Gastroesophageal sphincter (tissue), 4 donors: ENCODE results near the gene PALD1. TPM values are rescaled to one million over a fixed set of nuclear protein-coding genes. Genes with fewer than 3 reads are reported as not detected.

ENCODE experiments used
- ATAC-seq: fragments of 150-250 bp; one replicate; pipeline ENCODE4 v1.9.1; 2016; ENCODE audit warnings: mild to moderate bottlenecking, moderate library complexity
- H3K27ac ChIP-seq, 4 donors: fragments of 200-600 bp; sonication (generic) in 3 of 4; 1 replicate in 3 of 4; 2 replicates in 1 of 4; pipeline ENCODE4 v1.5.1; 2016 to 2019
- H3K27me3 ChIP-seq: fragments of 200-600 bp; sonication (generic); one replicate; pipeline ENCODE4 v1.5.1; 2019
- H3K36me3 ChIP-seq, 2 donors: fragments of 200-600 bp; sonication (generic); one replicate each; pipeline ENCODE4 v1.5.1; 2019; ENCODE audit warnings: control low read depth in 1 of 2
- H3K4me1 ChIP-seq, 3 donors: fragments of 200-600 bp; sonication (generic); 1 replicate in 2 of 3; 2 replicates in 1 of 3; pipeline ENCODE4 v1.5.1; 2016 to 2019; ENCODE audit warnings: control low read depth in 2 of 3
- H3K4me3 ChIP-seq, 2 donors: fragments of 200-600 bp; sonication (generic); one replicate each; pipeline ENCODE4 v1.5.1; 2019; ENCODE audit warnings: mild to moderate bottlenecking in 1 of 2, moderate library complexity in 1 of 2
- H3K9me3 ChIP-seq, 3 donors: fragments of 200-600 bp; sonication (generic); one replicate each; pipeline ENCODE4 v1.5.1; 2017 to 2019; ENCODE audit warnings: control low read depth in 2 of 3
- CTCF ChIP-seq, 4 experiments: fragments of 200-600 bp in 2 of 4; fragments of 450-650 bp in 2 of 4; sonication (generic) in 1 of 4; IDR thresholded peaks; one replicate each; pipeline ENCODE4 v1.5.1; 2017 to 2019; ENCODE audit warnings: antibody characterized with exemption in 4 of 4, mild to moderate bottlenecking in 2 of 4, moderate library complexity in 2 of 4
- EP300 ChIP-seq: sonication (generic); formaldehyde crosslinking; IDR thresholded peaks from one replicate; pipeline ENCODE4 v1.6.1; 2017; ENCODE audit warnings: antibody characterized with exemption, mild to moderate bottlenecking
- POLR2A ChIP-seq, 2 donors: fragments of 450-650 bp; IDR thresholded peaks; one replicate each; pipeline ENCODE4 v1.6.1; 2017; ENCODE audit warnings: antibody characterized with exemption in 2 of 2, mild to moderate bottlenecking in 2 of 2, moderate library complexity in 1 of 2
- POLR2AphosphoS5 ChIP-seq: sonication (generic); formaldehyde crosslinking; IDR thresholded peaks from one replicate; pipeline ENCODE4 v1.6.1; 2017; ENCODE audit warnings: antibody characterized with exemption
- WGBS, 2 donors: methylation state at CpG; one replicate each; pipeline ENCODE4 v1.1.5; 2018; ENCODE audit warnings: low coverage in 1 of 2; 5-methylcytosine and 5-hydroxymethylcytosine counted together
- total RNA-seq, 4 donors: library from RNA; depleted of rRNA; stranded (reverse); fragments of >200 nt; gene quantifications; one replicate each; pipeline ENCODE4 v1.1.0, GENCODE V29; 2016

The PALD1 gene
- total RNA-seq, 4 donors from 2014 or later, result 12.5 to 19.8 (median 14.7) TPM

DNA sequence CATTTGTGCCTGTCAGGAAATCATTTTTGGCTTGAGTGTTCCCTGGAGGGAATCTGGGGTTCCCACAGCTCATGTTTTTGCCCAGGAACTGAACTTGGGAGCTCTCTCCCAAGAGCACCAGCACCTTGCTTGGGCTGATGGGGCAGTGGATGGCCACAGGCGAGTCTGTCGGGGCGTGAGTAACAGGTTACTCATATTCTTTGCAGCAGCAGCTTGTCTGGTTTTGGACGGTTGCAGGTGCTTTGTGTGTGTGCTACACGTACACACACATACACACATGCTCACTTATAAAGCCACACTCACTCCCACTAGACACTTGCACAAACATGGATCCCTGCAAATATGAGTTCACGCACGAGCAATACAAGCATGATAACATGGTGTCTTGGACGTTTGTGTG is 2.9 kb upstream of the PALD1 start:
- Histone ChIP-seq H3K27me3 (no peaks in the 10 kb centered on the region), H3K36me3 (no peaks in the 10 kb centered on the region), H3K4me3 (no peak overlapping the region), H3K27ac (no peak overlapping the region), H3K9me3 (no peaks in the 10 kb centered on the region), H3K4me1 (peaks cover 0 to 33% (median 10%) of the 10 kb centered on the region in 3 donors)
- TF ChIP-seq CTCF (IDR thresholded peaks at IDR 0.05) (no peak), POLR2AphosphoS5 (no peak), POLR2A (IDR thresholded peaks at IDR 0.05) (no peak), EP300 (no peak)
- no peak for ATAC-seq
- WGBS, 2 donors, result 91% methylated on average over 4 of the region's 8 CpGs; no CpG with 5 or more reads in 1 of the 2 donors

GRCh38 chr10:70476249-70477035 is 2.1 kb upstream of the PALD1 start:
- Histone ChIP-seq H3K4me3 (no peak overlapping the region), H3K27ac (no peak overlapping the region), H3K4me1 (peaks cover 0 to 41% (median 10%) of the 10 kb centered on the region in 3 donors), H3K9me3 (no peaks in the 10 kb centered on the region), H3K27me3 (no peaks in the 10 kb centered on the region), H3K36me3 (no peaks in the 10 kb centered on the region)
- no peak for ATAC-seq
- WGBS, 2 donors, result 77% methylated on average over 3 of the region's 7 CpGs; no CpG with 5 or more reads in 1 of the 2 donors
- TF ChIP-seq POLR2A (IDR thresholded peaks at IDR 0.05), result no peak
- TF ChIP-seq CTCF (IDR thresholded peaks at IDR 0.05), result no peak
- TF ChIP-seq POLR2AphosphoS5, result no peak
- TF ChIP-seq EP300, result no peak

DNA sequence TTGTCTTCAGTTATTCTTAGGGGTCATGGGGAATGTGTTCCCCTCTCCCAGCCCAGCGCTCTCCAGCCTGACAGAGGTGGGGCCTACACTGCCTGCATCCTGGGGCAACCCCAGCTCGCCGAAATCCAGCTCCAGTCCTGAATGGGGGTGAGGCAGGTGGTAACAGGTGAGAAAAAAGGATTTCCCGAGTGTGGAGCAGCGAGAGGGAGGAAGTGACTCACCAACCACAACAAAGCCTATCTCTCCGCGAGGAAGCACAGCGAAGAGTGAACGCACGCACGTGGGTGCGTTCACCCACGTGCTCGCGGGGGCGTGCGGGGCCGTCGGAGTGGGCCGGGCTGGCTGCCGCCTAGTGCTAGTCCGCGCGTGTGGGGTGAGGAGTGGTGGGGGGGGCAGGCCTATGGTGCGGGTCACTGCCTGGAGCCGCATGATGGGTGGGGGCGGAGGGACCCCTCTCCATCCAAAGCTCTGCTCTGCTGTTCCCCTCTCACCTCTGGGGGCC is 855 bp upstream of the PALD1 start:
- H3K9me3 ChIP-seq, result no peaks in the 10 kb centered on the region
- 27% methylated on average over 3 of the region's 27 CpGs; no CpG with 5 or more reads in 1 of the 2 donors for WGBS, 2 donors
- TF ChIP-seq CTCF (IDR thresholded peaks at IDR 0.05) (no peak), EP300 (no peak), POLR2AphosphoS5 (peak; percentile 26)
- ATAC-seq, result peak; percentile 18
- H3K36me3 ChIP-seq, result no peaks in the 10 kb centered on the region
- H3K4me3 ChIP-seq, result peak overlapping the region; percentile 52 to 60
- peaks cover 3 to 53% (median 23%) of the 10 kb centered on the region in 3 donors for H3K4me1 ChIP-seq
- peak overlapping the region in 3 of 4 donors; percentile 83 to 84 (median 84) for H3K27ac ChIP-seq
- no peaks in the 10 kb centered on the region for H3K27me3 ChIP-seq

- TF ChIP-seq CTCF (IDR thresholded peaks at IDR 0.05), result no peak
- no peak for TF ChIP-seq EP300
- no peak for TF ChIP-seq POLR2A (IDR thresholded peaks at IDR 0.05)
- TF ChIP-seq POLR2AphosphoS5, result no peak
- Histone ChIP-seq H3K4me3 (peak overlapping the region; percentile 52 to 60), H3K9me3 (no peaks in the 10 kb centered on the region), H3K4me1 (peaks cover 5 to 68% (median 31%) of the 10 kb centered on the region in 3 donors), H3K27me3 (no peaks in the 10 kb centered on the region), H3K27ac (peak overlapping the region; percentile 31 to 84 (median 84)), H3K36me3 (no peaks in the 10 kb centered on the region)
- 40% methylated on average over 1 of the region's 11 CpGs; no CpG with 5 or more reads in 1 of the 2 donors for WGBS, 2 donors
- ATAC-seq, result no peak
These were observed 606 bp downstream of the PALD1 start for GRCh38 chr10:70479165-70479581.
